22Rv1 (cell line): ENCODE data around the gene TTLL1.

Experiments
- H3K27ac ChIP-seq: fragments of 450-650 bp; 2 replicates; pipeline ENCODE4 v1.5.1; 2017
- CTCF ChIP-seq: fragments of 450-650 bp; IDR thresholded peaks from 2 replicates; pipeline ENCODE4 v1.5.1; 2017; ENCODE audit warnings: mild to moderate bottlenecking
- ZFX ChIP-seq: fragments of 450-650 bp; IDR thresholded peaks from 2 replicates; pipeline ENCODE4 v1.6.1; 2017; ENCODE audit warnings: antibody characterized with exemption, borderline replicate concordance

Gene TTLL1

DNA sequence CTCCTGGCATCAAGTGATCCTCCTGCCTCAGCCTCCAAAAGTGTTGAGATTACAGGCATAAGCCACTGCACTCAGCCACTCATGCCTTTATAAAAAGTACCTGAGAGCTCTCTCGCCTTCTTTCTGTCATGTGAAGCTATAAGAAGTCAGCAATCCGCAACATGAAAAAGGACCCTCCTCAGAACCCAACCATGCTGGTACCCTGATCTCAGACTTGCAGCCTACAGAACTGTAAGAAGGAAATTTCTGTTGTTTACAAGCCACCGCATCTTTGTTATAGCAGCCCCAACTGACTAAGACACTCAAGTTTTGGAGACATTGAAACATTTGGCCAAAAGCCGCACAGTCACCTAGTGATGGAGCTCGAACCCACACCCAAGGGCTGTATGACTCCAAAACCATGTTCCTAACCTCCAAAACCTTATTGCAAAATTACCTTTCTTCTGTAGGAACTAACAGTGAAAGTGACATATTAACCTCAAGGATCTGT is 83.1 kb downstream of the TTLL1 start:
- H3K27ac ChIP-seq, result no peak overlapping the region
- TF ChIP-seq ZFX, result no peak
- TF ChIP-seq CTCF, result no peak

- no peak overlapping the region for H3K27ac ChIP-seq
- TF ChIP-seq ZFX (no peak), CTCF (no peak)
Measured at GRCh38 chr22:43005106-43005505, 84.1 kb downstream of the TTLL1 start.

DNA sequence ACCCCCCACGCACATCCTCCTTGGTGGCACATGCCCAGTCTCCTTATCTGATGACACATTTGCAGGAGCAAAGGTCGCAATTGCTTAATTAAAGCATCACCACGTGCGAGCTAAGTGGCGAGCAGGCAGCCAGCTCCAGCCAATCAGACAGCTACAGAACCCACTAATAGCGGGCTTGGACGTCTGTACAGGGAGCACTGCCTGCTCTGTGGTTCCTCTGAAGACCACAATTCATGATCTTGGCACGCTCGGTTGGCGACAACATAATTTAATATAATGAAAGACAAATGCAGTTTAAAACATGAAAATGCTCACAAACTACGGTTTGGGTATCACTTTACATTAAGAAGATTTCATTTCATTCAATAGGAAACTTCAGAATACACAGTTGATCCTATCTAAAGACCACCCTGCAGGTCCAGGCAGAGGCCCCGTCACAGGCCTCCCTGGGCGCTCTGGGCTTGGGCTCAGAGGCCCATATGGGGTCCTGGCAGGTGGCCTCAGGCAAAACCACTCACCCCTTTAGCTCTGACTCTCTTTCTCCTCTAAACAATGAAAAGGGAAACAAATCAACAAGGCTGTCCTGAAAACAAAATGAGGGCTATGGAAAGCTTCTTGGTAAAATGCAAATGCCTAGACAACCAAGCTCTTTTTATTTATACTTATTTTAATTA is 84.7 kb downstream of the TTLL1 start:
- H3K27ac ChIP-seq, result no peak overlapping the region
- TF ChIP-seq CTCF (no peak), ZFX (no peak)

GRCh38 chr22:43002202-43002586 is 87.0 kb downstream of the TTLL1 start:
- no peak overlapping the region for H3K27ac ChIP-seq
- no peak for TF ChIP-seq CTCF
- no peak for TF ChIP-seq ZFX

- TF ChIP-seq ZFX (no peak), CTCF (no peak)
- H3K27ac ChIP-seq, result no peak overlapping the region
Measured at GRCh38 chr22:43001271-43002201, 87.7 kb downstream of the TTLL1 start.

DNA sequence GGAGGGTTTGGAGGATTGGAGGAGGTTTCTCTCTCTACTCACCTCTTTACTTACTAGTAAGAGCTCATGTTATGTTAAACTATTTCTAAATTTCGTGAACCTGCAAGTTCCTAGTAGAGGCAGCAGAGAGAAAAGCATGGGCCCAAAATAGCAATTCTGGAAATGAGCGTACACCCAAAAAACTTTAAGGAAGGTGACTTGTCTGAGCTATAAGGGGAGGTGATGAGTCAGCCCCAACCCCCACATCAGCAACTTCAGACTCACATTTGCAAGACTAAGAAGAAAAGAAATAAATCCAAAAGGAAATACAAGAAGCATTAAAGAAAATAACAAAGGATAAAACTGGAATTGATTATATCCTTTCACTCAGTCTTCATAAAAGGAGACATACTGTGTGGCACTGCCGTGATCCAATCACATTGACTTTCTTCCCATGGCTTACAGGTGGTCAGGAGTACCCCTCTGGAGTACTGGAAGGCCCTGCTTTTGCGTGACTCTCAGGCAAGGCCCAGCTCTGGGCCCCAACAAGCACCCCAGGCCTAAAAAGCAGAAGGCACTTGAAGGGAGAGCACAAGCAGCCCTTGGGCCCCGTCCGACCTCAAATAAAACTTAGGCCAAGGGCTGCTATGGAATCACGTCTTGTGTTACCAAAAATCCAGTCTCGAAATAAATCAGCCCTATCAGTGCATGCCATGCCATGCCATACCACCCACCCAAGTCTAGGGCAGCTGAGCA is 88.6 kb downstream of the TTLL1 start:
- no peak overlapping the region for H3K27ac ChIP-seq
- TF ChIP-seq ZFX, result no peak
- no peak for TF ChIP-seq CTCF
